ENCODE measurements around the gene KCNK1. TPM values are rescaled to one million over a fixed set of nuclear protein-coding genes. Genes with fewer than 3 reads are reported as not detected.

The KCNK1 gene
- total RNA-seq, 1 experiment from 2014 or later, result 13.3 TPM

GRCh38 chr1:233636503-233636877 is 22.6 kb downstream of the KCNK1 start (continued):
- no peak for TF ChIP-seq ATF6 (CRISPR knock-in tag; IDR thresholded peaks at IDR 0.05)

DNA sequence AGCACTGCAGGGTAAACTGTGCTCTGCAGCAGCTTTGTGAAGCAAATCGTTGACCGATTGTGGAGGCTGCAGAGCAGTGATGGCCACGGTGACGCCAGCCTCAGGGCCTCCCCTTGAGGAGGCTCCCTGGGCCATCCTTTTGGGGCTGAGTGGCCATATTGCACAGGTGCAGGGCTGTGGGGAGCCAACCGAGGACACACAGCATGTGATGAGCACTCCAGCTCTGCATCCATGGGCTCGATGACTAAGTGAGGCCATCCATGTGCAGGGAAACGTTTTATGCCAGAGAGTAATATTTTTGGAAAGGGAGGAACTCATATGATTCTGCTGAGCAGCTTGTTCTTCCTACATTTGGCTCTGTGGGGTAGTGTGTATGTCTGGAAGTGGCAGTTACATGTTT is 24.6 kb downstream of the KCNK1 start:
- Mint-ChIP-seq H3K36me3 (peaks cover 22% of the 10 kb centered on the region), H3K4me3 (no peak overlapping the region), H3K4me1 (peaks cover 51% of the 10 kb centered on the region), H3K27ac (no peak overlapping the region), H3K9me3 (peaks cover 7% of the 10 kb centered on the region), H3K27me3 (ENCODE audit: low read depth) (peaks cover 2% of the 10 kb centered on the region; the same call in 1 of the 2 replicates)
- DNase-seq (ENCODE audit: low spot score) (no peak), ATAC-seq (no peak)
- ChIA-PET CTCF (no interaction called here), POLR2A (no interaction called here)
- TF ChIP-seq RELA (CRISPR knock-in tag; IDR thresholded peaks at IDR 0.05; ENCODE audit: borderline replicate concordance) (no peak), FOXJ3 (CRISPR knock-in tag; IDR thresholded peaks at IDR 0.05; ENCODE audit: borderline replicate concordance) (no peak), IRF2 (CRISPR knock-in tag; IDR thresholded peaks at IDR 0.05; ENCODE audit: borderline replicate concordance, low read depth) (no peak), MXD4 (CRISPR knock-in tag; IDR thresholded peaks at IDR 0.05; ENCODE audit: borderline replicate concordance) (no peak), GTF2I (CRISPR knock-in tag; conservative IDR thresholded peaks at IDR 0.05) (no peak), FOXP1 (CRISPR knock-in tag; IDR thresholded peaks at IDR 0.05; ENCODE audit: borderline replicate concordance) (no peak), ZNF138 (CRISPR knock-in tag; conservative IDR thresholded peaks at IDR 0.05) (no peak), CREB1 (CRISPR knock-in tag; IDR thresholded peaks at IDR 0.05) (no peak), JAZF1 (CRISPR knock-in tag; IDR thresholded peaks at IDR 0.05) (no peak), ZNF416 (CRISPR knock-in tag; IDR thresholded peaks at IDR 0.05) (no peak), ZNF263 (CRISPR knock-in tag; IDR thresholded peaks at IDR 0.05; ENCODE audit: low read depth) (no peak), SOX15 (CRISPR knock-in tag; IDR thresholded peaks at IDR 0.05) (no peak)
- TF ChIP-seq, protein P1, sequence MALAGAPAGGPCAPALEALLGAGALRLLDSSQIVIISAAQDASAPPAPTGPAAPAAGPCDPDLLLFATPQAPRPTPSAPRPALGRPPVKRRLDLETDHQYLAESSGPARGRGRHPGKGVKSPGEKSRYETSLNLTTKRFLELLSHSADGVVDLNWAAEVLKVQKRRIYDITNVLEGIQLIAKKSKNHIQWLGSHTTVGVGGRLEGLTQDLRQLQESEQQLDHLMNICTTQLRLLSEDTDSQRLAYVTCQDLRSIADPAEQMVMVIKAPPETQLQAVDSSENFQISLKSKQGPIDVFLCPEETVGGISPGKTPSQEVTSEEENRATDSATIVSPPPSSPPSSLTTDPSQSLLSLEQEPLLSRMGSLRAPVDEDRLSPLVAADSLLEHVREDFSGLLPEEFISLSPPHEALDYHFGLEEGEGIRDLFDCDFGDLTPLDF (CRISPR knock-in tag; IDR thresholded peaks at IDR 0.05), result no peak
- TF ChIP-seq, protein P2, sequence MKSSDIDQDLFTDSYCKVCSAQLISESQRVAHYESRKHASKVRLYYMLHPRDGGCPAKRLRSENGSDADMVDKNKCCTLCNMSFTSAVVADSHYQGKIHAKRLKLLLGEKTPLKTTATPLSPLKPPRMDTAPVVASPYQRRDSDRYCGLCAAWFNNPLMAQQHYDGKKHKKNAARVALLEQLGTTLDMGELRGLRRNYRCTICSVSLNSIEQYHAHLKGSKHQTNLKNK (CRISPR knock-in tag; IDR thresholded peaks at IDR 0.05), result no peak

DNA sequence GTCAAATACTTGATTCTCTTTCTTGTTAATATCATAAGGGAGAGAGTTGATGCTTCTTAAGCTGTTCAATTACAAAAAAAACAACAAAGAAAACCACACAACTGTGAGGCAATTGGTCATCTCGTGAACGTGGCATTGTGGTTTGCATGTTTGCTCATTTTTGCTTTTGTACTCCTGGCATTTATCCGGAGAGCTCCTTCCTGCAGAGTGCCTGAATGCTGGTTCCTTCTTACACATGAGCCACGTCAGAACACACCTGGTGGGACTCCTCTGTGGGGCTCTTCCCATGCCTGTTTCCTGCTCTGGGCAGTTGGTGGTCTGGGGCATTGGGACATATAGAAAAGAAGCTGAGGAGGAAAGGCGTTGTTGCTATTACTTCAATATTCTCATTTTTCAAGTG is 25.7 kb downstream of the KCNK1 start:
- peaks cover 2% of the 10 kb centered on the region; the same call in 1 of the 2 replicates for H3K27me3 Mint-ChIP-seq (ENCODE audit: low read depth)
- ChIA-PET CTCF (no interaction called here), POLR2A (no interaction called here)
- H3K9me3 Mint-ChIP-seq, result peaks cover 7% of the 10 kb centered on the region
- no peak overlapping the region for H3K4me3 Mint-ChIP-seq
- DNase-seq (ENCODE audit: low spot score) (no peak), ATAC-seq (no peak)
- peaks cover 26% of the 10 kb centered on the region for H3K36me3 Mint-ChIP-seq
- TF ChIP-seq ZNF281 (CRISPR knock-in tag; IDR thresholded peaks at IDR 0.05) (no peak), EMX1 (CRISPR knock-in tag; IDR thresholded peaks at IDR 0.05) (no peak), MYBL2 (CRISPR knock-in tag; IDR thresholded peaks at IDR 0.05) (no peak), ZNF512 (CRISPR knock-in tag; IDR thresholded peaks at IDR 0.05; ENCODE audit: borderline replicate concordance) (no peak), SMAD4 (CRISPR knock-in tag; IDR thresholded peaks at IDR 0.05) (no peak), ZNF396 (CRISPR knock-in tag; IDR thresholded peaks at IDR 0.05; ENCODE audit: borderline replicate concordance) (no peak), NR3C1 (CRISPR knock-in tag; conservative IDR thresholded peaks at IDR 0.05; ENCODE audit: low read depth) (no peak), RORB (CRISPR knock-in tag; IDR thresholded peaks at IDR 0.05) (no peak), RELA (CRISPR knock-in tag; IDR thresholded peaks at IDR 0.05; ENCODE audit: borderline replicate concordance) (no peak)
- peaks cover 45% of the 10 kb centered on the region for H3K4me1 Mint-ChIP-seq
- no peak overlapping the region for H3K27ac Mint-ChIP-seq
